ENCODE results near the gene SLC2A6. TPM values are rescaled to one million over a fixed set of nuclear protein-coding genes. Genes with fewer than 3 reads are reported as not detected.

SLC2A6 gene
- polyA plus RNA-seq, 1 donor (not counting 4 experiments of a cell fraction or from before 2014, with no cell fraction given) = 15.9 TPM

DNA sequence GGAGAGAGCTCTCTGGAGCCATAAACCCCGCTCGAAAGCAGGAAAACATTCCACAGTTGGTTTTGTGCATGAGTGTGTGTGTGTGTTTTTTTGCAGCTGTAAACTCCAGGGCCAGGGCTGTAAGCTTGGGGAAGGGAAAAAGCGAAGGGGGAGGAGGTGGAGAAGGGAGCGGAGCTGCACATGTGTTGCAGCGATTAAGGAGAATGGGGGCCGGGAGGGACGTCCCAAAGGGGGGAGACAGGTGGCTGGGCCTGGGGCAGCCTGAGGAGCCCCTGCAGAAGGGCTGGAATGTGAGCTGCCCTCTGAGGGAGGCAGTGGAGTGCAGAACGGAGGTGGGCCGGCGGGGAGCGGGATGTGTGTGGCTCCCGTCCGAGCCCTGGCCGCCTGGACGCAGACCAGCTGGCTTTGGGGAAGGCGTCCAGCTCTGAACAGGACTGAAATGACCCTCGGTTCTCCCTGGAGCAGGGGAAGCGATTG lies 48.6 kb upstream of the SLC2A6 start:
- DNase-seq (ENCODE audit: low read depth, low spot score) = no peak
- Histone ChIP-seq H4K20me1 (ENCODE audit: control insufficient read depth, extremely low read depth, insufficient read depth, low read length) (no peaks in the 10 kb centered on the region), H3K9me1 (ENCODE audit: control insufficient read depth, extremely low read depth, insufficient read depth, low read length) (no peaks in the 10 kb centered on the region), H3K4me3 (ENCODE audit: control insufficient read depth in 2 of 3, extremely low read depth in 1 of 3, insufficient read depth in 2 of 3, low read depth in 1 of 3, low read length in 3 of 3) (no peak overlapping the region), H3K4me2 (ENCODE audit: control insufficient read depth, extremely low read depth, insufficient read depth, low read depth, low read length) (no peak overlapping the region), H3K9me3 (ENCODE audit: control insufficient read depth, low read depth, low read length) (no peaks in the 10 kb centered on the region), H2AFZ (ENCODE audit: control insufficient read depth, low read length) (no peak overlapping the region), H3K27me3 (ENCODE audit: control insufficient read depth, extremely low read depth, insufficient read depth, low read length) (peaks cover 65% of the 10 kb centered on the region), H3K4me1 (ENCODE audit: control insufficient read depth, extremely low read depth, insufficient read depth, low read length) (no peaks in the 10 kb centered on the region), H3K79me2 (ENCODE audit: control insufficient read depth, insufficient read depth, low read length) (no peaks in the 10 kb centered on the region), H3K27ac (ENCODE audit: control insufficient read depth, insufficient read depth, low read length) (no peak overlapping the region), H3K9ac (ENCODE audit: control insufficient read depth, extremely low read depth, insufficient read depth, low read length) (no peak overlapping the region), H3K36me3 (ENCODE audit: control insufficient read depth in 2 of 2, extremely low read depth in 1 of 2, insufficient read depth in 2 of 2, low read length in 2 of 2) (no peaks in the 10 kb centered on the region)
- FAIRE-seq = no peak
- dilution Hi-C loops (cut with MboI; ENCODE audit: extremely low pct_ligation_motif_present, low sequenced_read_pairs) = no loop called here
- TF ChIP-seq CTCF (optimal IDR thresholded peaks at IDR 0.05 in 1 of 3, IDR thresholded peaks at IDR 0.05 in 1 of 3, conservative IDR thresholded peaks at IDR 0.05 in 1 of 3; ENCODE audit: extremely low read depth in 1 of 3, insufficient read depth in 2 of 3, low read length in 3 of 3) (no peak), EZH2 (IDR thresholded peaks at IDR 0.05; ENCODE audit: low read length) (no peak)

- no peaks in the 10 kb centered on the region for H3K9me1 ChIP-seq (ENCODE audit: control insufficient read depth, extremely low read depth, insufficient read depth, low read length)
- H2AFZ ChIP-seq (ENCODE audit: control insufficient read depth, low read length) = no peak overlapping the region
- no peak for DNase-seq (ENCODE audit: low read depth, low spot score)
- no peaks in the 10 kb centered on the region for H3K79me2 ChIP-seq (ENCODE audit: control insufficient read depth, insufficient read depth, low read length)
- H3K9ac ChIP-seq (ENCODE audit: control insufficient read depth, extremely low read depth, insufficient read depth, low read length) = no peak overlapping the region
- dilution Hi-C loops (cut with MboI; ENCODE audit: extremely low pct_ligation_motif_present, low sequenced_read_pairs) = no loop called here
- no peak overlapping the region for H3K4me3 ChIP-seq (ENCODE audit: control insufficient read depth in 2 of 3, extremely low read depth in 1 of 3, insufficient read depth in 2 of 3, low read depth in 1 of 3, low read length in 3 of 3)
- H3K9me3 ChIP-seq (ENCODE audit: control insufficient read depth, low read depth, low read length) = no peaks in the 10 kb centered on the region
- H3K4me2 ChIP-seq (ENCODE audit: control insufficient read depth, extremely low read depth, insufficient read depth, low read depth, low read length) = no peak overlapping the region
- TF ChIP-seq CTCF (optimal IDR thresholded peaks at IDR 0.05 in 1 of 3, IDR thresholded peaks at IDR 0.05 in 1 of 3, conservative IDR thresholded peaks at IDR 0.05 in 1 of 3; ENCODE audit: extremely low read depth in 1 of 3, insufficient read depth in 2 of 3, low read length in 3 of 3) = no peak
- no peak for TF ChIP-seq EZH2 (IDR thresholded peaks at IDR 0.05; ENCODE audit: low read length)
- H3K36me3 ChIP-seq (ENCODE audit: control insufficient read depth in 2 of 2, extremely low read depth in 1 of 2, insufficient read depth in 2 of 2, low read length in 2 of 2) = no peaks in the 10 kb centered on the region
- no peaks in the 10 kb centered on the region for H3K4me1 ChIP-seq (ENCODE audit: control insufficient read depth, extremely low read depth, insufficient read depth, low read length)
- no peak overlapping the region for H3K27ac ChIP-seq (ENCODE audit: control insufficient read depth, insufficient read depth, low read length)
- H3K27me3 ChIP-seq (ENCODE audit: control insufficient read depth, extremely low read depth, insufficient read depth, low read length) = peaks cover 65% of the 10 kb centered on the region
- H4K20me1 ChIP-seq (ENCODE audit: control insufficient read depth, extremely low read depth, insufficient read depth, low read length) = no peaks in the 10 kb centered on the region
- no peak for FAIRE-seq
Observed at GRCh38 chr9:133526721-133527321, 47.9 kb upstream of the SLC2A6 start.

Data from keratinocyte (primary cell).